K562 (cell line): ENCODE measurements around the gene HAX1. TPM values are rescaled to one million over a fixed set of nuclear protein-coding genes. Genes with fewer than 3 reads are reported as not detected.
A peak's percentile ranks its signal among the peaks of the same experiment; 100 is the strongest.

Experiments
- CCNT2 ChIP-seq: IDR thresholded peaks from 2 replicates; pipeline ENCODE4 v1.6.1; 2011; ENCODE audit warnings: borderline replicate concordance, low read depth, mild to moderate bottlenecking, moderate library complexity, mixed read lengths, low read length; ENCODE audit not compliant: insufficient read length; ENCODE audit errors: extremely low read depth
- EWSR1 ChIP-seq: fragments of 450-650 bp; IDR thresholded peaks from 2 replicates; pipeline ENCODE4 v1.6.1; 2018; ENCODE audit warnings: borderline replicate concordance, mild to moderate bottlenecking, low read depth, moderate library complexity; ENCODE audit not compliant: partially characterized antibody
- HDAC3 ChIP-seq: fragments of 450-650 bp; IDR thresholded peaks from 2 replicates; pipeline ENCODE4 v1.6.1; 2018; ENCODE audit warnings: borderline replicate concordance, mild to moderate bottlenecking, moderate library complexity; ENCODE audit not compliant: partially characterized antibody
- HDGF ChIP-seq: fragments of 450-650 bp; IDR thresholded peaks from 2 replicates; pipeline ENCODE4 v1.6.1; 2016
- NR2C1 ChIP-seq, 2 experiments: fragments of 450-650 bp; IDR thresholded peaks; 2 replicates each; pipeline ENCODE4 v1.6.1; 2017; ENCODE audit warnings: mild to moderate bottlenecking in 2 of 2, antibody characterized with exemption in 1 of 2, inconsistent platforms in 1 of 2, missing compliant biosample characterization in 1 of 2, missing genetic modification characterization in 1 of 2
- RBFOX2 ChIP-seq: fragments of 200-400 bp; formaldehyde crosslinking; IDR thresholded peaks from 2 replicates; pipeline ENCODE4 v1.6.1; 2017; ENCODE audit warnings: low read depth, mild to moderate bottlenecking, low read length, moderate library complexity
- RBM14 ChIP-seq: fragments of 200-400 bp; formaldehyde crosslinking; IDR thresholded peaks from 2 replicates; pipeline ENCODE4 v1.6.1; 2018; ENCODE audit warnings: low read depth, mild to moderate bottlenecking, low read length, moderate library complexity, borderline replicate concordance; ENCODE audit not compliant: insufficient read depth
- RBM25 ChIP-seq: fragments of 200-400 bp; formaldehyde crosslinking; IDR thresholded peaks from 2 replicates; pipeline ENCODE4 v1.6.1; 2018; ENCODE audit warnings: low read length, low read depth, moderate library complexity; ENCODE audit not compliant: severe bottlenecking
- STAT5A ChIP-seq: IDR thresholded peaks from 2 replicates; pipeline ENCODE4 v1.6.1; 2012; ENCODE audit warnings: low read length, inconsistent platforms, borderline replicate concordance
- TFAM ChIP-seq: fragments of 250-450 bp; sonication (Bioruptor Pico); conservative IDR thresholded peaks from 2 replicates; pipeline ENCODE4 v1.5.0; 2021; ENCODE audit warnings: mild to moderate bottlenecking, moderate library complexity
- ZNF707 ChIP-seq: fragments of 250-450 bp; sonication (Bioruptor Pico); conservative IDR thresholded peaks from 2 replicates; pipeline ENCODE4 v1.8.0; 2022; ENCODE audit warnings: inconsistent platforms, mild to moderate bottlenecking, moderate library complexity
- polyA plus RNA-seq, 8 experiments: library from polyadenylated mRNA; depleted of rRNA in 4 of 8; stranded (reverse) in 5 of 8; unstranded in 3 of 8; fragments of >200 nt; fragmentation: Nextera tagmentation in 2 of 8; fragmentation: Illumina TruSeq in 1 of 8; extraction: Ambion mirVana in 2 of 8; extraction: Trizol in 1 of 8; gene quantifications; 2 replicates each; pipeline versions ENCODE4 v1.2.1 to v1.2.3, GENCODE V29; 2011 to 2014; ENCODE audit warnings: inconsistent platforms in 1 of 8, missing spikeins in 1 of 8
- total RNA-seq, 7 experiments: library from RNA; depleted of rRNA in 6 of 7; stranded (reverse); fragments of >200 nt in 6 of 7; fragmentation: Illumina TruSeq in 2 of 7; extraction: Trizol in 2 of 7; gene quantifications; 2 replicates each; pipeline versions ENCODE4 v1.2.1 to v1.2.3, GENCODE V29; 2011 to 2021; ENCODE audit warnings: low replicate concordance in 1 of 7
- TF ChIP-seq, protein P1 (sequence below), 2 experiments: fragments of 450-650 bp in 1 of 2; sonication (generic) in 1 of 2; formaldehyde crosslinking in 1 of 2; IDR thresholded peaks in 1 of 2; conservative IDR thresholded peaks in 1 of 2; 2 replicates each; pipeline versions ENCODE4 v1.6.1 to v1.8.1; 2016 to 2023; ENCODE audit warnings: mild to moderate bottlenecking in 2 of 2, moderate library complexity in 2 of 2, inconsistent platforms in 1 of 2, missing genetic modification reagents in 1 of 2
- TF ChIP-seq, protein P2 (sequence below), 2 experiments: IDR thresholded peaks; 2 replicates each; pipeline ENCODE4 v1.6.1; 2012; ENCODE audit warnings: improper control_type of control experiment in 2 of 2, low read depth in 2 of 2, low read length in 2 of 2, borderline replicate concordance in 1 of 2
- TF ChIP-seq, protein P3 (sequence below): fragments of 250-450 bp; sonication (Bioruptor Pico); IDR thresholded peaks from 2 replicates; pipeline ENCODE4 v1.4.0; 2020
- TF ChIP-seq, protein P4 (sequence below): sonication (generic); formaldehyde crosslinking; IDR thresholded peaks from 2 replicates; pipeline ENCODE4 v1.8.0; 2022; ENCODE audit warnings: mild to moderate bottlenecking, missing genetic modification reagents
- TF ChIP-seq, protein P5 (sequence below): fragments of 450-650 bp; conservative IDR thresholded peaks from 2 replicates; pipeline ENCODE4 v1.6.1; 2016; ENCODE audit warnings: missing genetic modification characterization, low read depth, mild to moderate bottlenecking, control low read depth, missing compliant biosample characterization

The HAX1 gene
- total and polyA plus RNA-seq, 9 of the 15 experiments (the other 6 are each of a cell fraction or from before 2014, with no cell fraction given): 143 to 492 (median 234) TPM

DNA sequence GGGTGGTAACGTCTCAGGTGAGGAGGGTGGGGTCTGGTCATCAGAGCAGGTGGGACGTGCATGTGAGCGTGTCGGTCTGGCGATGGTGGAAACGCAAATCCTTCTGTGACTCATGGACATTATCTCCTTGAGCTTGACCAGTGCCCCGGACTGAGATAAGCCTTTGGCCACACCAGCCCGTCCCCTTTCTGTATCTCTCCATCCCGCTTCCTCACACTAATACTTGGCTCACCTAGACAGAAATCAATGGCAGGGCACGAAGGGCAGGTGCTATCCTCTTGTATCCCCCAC is 40.6 kb downstream of the HAX1 start (continued):
- TF ChIP-seq, protein P1, sequence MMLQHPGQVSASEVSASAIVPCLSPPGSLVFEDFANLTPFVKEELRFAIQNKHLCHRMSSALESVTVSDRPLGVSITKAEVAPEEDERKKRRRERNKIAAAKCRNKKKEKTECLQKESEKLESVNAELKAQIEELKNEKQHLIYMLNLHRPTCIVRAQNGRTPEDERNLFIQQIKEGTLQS (IDR thresholded peaks at IDR 0.05): peak; percentile 76
- TF ChIP-seq, protein P1 (CRISPR knock-in tag; conservative IDR thresholded peaks at IDR 0.05): no peak
- TF ChIP-seq CCNT2 (peak; percentile 78), ZNF707 (CRISPR knock-in tag) (no peak), NR2C1 (IDR thresholded peaks at IDR 0.05) (no peak), NR2C1 (tag; IDR thresholded peaks at IDR 0.05) (0 out of 2 replicates have a peak, but pooled peaks have one; percentile 42), HDGF (no peak), RBM14 (no peak), EWSR1 (no peak), HDAC3 (peak; percentile 44), RBM25 (no peak), STAT5A (peak; percentile 44; the same call in 1 of the 2 replicates), RBFOX2 (peak; percentile 37; the same call in 1 of the 2 replicates), TFAM (CRISPR knock-in tag) (no peak)
- TF ChIP-seq, protein P2, sequence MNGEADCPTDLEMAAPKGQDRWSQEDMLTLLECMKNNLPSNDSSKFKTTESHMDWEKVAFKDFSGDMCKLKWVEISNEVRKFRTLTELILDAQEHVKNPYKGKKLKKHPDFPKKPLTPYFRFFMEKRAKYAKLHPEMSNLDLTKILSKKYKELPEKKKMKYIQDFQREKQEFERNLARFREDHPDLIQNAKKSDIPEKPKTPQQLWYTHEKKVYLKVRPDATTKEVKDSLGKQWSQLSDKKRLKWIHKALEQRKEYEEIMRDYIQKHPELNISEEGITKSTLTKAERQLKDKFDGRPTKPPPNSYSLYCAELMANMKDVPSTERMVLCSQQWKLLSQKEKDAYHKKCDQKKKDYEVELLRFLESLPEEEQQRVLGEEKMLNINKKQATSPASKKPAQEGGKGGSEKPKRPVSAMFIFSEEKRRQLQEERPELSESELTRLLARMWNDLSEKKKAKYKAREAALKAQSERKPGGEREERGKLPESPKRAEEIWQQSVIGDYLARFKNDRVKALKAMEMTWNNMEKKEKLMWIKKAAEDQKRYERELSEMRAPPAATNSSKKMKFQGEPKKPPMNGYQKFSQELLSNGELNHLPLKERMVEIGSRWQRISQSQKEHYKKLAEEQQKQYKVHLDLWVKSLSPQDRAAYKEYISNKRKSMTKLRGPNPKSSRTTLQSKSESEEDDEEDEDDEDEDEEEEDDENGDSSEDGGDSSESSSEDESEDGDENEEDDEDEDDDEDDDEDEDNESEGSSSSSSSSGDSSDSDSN (IDR thresholded peaks at IDR 0.05; ENCODE audit: borderline replicate concordance in 1 of 2, low read depth in 2 of 2, low read length in 2 of 2): 0 out of 4 replicates have a peak, but pooled peaks of 1 of the 2 experiments have one; percentile 41
- TF ChIP-seq, protein P3, sequence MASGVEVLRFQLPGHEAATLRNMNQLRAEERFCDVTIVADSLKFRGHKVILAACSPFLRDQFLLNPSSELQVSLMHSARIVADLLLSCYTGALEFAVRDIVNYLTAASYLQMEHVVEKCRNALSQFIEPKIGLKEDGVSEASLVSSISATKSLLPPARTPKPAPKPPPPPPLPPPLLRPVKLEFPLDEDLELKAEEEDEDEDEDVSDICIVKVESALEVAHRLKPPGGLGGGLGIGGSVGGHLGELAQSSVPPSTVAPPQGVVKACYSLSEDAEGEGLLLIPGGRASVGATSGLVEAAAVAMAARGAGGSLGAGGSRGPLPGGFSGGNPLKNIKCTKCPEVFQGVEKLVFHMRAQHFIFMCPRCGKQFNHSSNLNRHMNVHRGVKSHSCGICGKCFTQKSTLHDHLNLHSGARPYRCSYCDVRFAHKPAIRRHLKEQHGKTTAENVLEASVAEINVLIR (CRISPR knock-in tag): no peak
- TF ChIP-seq, protein P4, sequence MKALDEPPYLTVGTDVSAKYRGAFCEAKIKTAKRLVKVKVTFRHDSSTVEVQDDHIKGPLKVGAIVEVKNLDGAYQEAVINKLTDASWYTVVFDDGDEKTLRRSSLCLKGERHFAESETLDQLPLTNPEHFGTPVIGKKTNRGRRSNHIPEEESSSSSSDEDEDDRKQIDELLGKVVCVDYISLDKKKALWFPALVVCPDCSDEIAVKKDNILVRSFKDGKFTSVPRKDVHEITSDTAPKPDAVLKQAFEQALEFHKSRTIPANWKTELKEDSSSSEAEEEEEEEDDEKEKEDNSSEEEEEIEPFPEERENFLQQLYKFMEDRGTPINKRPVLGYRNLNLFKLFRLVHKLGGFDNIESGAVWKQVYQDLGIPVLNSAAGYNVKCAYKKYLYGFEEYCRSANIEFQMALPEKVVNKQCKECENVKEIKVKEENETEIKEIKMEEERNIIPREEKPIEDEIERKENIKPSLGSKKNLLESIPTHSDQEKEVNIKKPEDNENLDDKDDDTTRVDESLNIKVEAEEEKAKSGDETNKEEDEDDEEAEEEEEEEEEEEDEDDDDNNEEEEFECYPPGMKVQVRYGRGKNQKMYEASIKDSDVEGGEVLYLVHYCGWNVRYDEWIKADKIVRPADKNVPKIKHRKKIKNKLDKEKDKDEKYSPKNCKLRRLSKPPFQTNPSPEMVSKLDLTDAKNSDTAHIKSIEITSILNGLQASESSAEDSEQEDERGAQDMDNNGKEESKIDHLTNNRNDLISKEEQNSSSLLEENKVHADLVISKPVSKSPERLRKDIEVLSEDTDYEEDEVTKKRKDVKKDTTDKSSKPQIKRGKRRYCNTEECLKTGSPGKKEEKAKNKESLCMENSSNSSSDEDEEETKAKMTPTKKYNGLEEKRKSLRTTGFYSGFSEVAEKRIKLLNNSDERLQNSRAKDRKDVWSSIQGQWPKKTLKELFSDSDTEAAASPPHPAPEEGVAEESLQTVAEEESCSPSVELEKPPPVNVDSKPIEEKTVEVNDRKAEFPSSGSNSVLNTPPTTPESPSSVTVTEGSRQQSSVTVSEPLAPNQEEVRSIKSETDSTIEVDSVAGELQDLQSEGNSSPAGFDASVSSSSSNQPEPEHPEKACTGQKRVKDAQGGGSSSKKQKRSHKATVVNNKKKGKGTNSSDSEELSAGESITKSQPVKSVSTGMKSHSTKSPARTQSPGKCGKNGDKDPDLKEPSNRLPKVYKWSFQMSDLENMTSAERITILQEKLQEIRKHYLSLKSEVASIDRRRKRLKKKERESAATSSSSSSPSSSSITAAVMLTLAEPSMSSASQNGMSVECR (CRISPR knock-in tag): no peak
- TF ChIP-seq, protein P5, sequence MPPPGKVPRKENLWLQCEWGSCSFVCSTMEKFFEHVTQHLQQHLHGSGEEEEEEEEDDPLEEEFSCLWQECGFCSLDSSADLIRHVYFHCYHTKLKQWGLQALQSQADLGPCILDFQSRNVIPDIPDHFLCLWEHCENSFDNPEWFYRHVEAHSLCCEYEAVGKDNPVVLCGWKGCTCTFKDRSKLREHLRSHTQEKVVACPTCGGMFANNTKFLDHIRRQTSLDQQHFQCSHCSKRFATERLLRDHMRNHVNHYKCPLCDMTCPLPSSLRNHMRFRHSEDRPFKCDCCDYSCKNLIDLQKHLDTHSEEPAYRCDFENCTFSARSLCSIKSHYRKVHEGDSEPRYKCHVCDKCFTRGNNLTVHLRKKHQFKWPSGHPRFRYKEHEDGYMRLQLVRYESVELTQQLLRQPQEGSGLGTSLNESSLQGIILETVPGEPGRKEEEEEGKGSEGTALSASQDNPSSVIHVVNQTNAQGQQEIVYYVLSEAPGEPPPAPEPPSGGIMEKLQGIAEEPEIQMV (tag): no peak
